Fibroblast of the aortic adventitia (primary cell): ENCODE measurements around the gene TMTC1. TPM values are rescaled to one million over a fixed set of nuclear protein-coding genes. Genes with fewer than 3 reads are reported as not detected.
A peak's percentile ranks its signal among the peaks of the same experiment; 100 is the strongest.

Experiments
- DNase-seq: peaks from one replicate; pipeline ENCODE4 v3.0.0-alpha.2; 2010; ENCODE audit warnings: low read depth
- H3K4me3 ChIP-seq: 2 replicates; pipeline ENCODE4 v1.5.1; 2011; ENCODE audit warnings: low read depth, mild to moderate bottlenecking, control low read depth, low read length, moderate library complexity
- CTCF ChIP-seq: IDR thresholded peaks from 2 replicates; pipeline ENCODE4 v1.5.1; 2011; ENCODE audit warnings: mild to moderate bottlenecking, low read length, control low read depth, inconsistent platforms; ENCODE audit not compliant: insufficient read depth
- total RNA-seq: library from RNA; depleted of rRNA; stranded (reverse); fragments of >200 nt; gene quantifications from 2 replicates; pipeline ENCODE4 v1.2.3, GENCODE V29; 2012; ENCODE audit warnings: low replicate concordance

TMTC1 gene
- total RNA-seq, 1 donor: 54.9 TPM

- TF ChIP-seq CTCF: peak; percentile 55
- peak; percentile 84 for DNase-seq
- H3K4me3 ChIP-seq: no peak overlapping the region
These were observed 264.1 kb downstream of the TMTC1 start for GRCh38 chr12:29519585-29520182.

GRCh38 chr12:29518407-29518806 is 265.3 kb downstream of the TMTC1 start:
- TF ChIP-seq CTCF: no peak
- DNase-seq: no peak
- H3K4me3 ChIP-seq: no peak overlapping the region

- no peak for DNase-seq
- TF ChIP-seq CTCF: no peak
These were observed 266.5 kb downstream of the TMTC1 start for GRCh38 chr12:29517264-29517663.

GRCh38 chr12:29516431-29516875 is 267.3 kb downstream of the TMTC1 start:
- H3K4me3 ChIP-seq: no peak overlapping the region
- TF ChIP-seq CTCF: no peak
- DNase-seq: peak; percentile 64

More at GRCh38 chr12:29517264-29517663, 266.5 kb downstream of the TMTC1 start:
- H3K4me3 ChIP-seq: no peak overlapping the region

- H3K4me3 ChIP-seq: no peak overlapping the region
- peak; percentile 55 for DNase-seq
- no peak for TF ChIP-seq CTCF
These were observed 273.1 kb downstream of the TMTC1 start for GRCh38 chr12:29510591-29511185.

- TF ChIP-seq CTCF: no peak
- no peak for DNase-seq
- no peak overlapping the region for H3K4me3 ChIP-seq
These were observed 274.2 kb downstream of the TMTC1 start for GRCh38 chr12:29509503-29509902.
